Measurements from ENCODE around the gene TYW1.
"Not testable (repeated sequence)": the region's sequence is repeated elsewhere in the genome, so short reads cannot be mapped to it uniquely, and the experiment has no call there.

Gene TYW1

GRCh38 chr7:66980336-66980735, 16.3 kb upstream of the TYW1 start:
- intact Hi-C loops (cut with DNase I); DNase-seq: not testable (repeated sequence)

GRCh38 chr7:66989552-66989951, 7.1 kb upstream of the TYW1 start:
- DNase-seq; intact Hi-C loops (cut with DNase I): not testable (repeated sequence)

- intact Hi-C loops (cut with DNase I): loop anchor here (10.0 kb wide), 1 partner anchor 69 kb away; the partner anchor contains the start of gene TMEM248
Observed at GRCh38 chr7:66994051-66994450, 2.6 kb upstream of the TYW1 start.

DNA sequence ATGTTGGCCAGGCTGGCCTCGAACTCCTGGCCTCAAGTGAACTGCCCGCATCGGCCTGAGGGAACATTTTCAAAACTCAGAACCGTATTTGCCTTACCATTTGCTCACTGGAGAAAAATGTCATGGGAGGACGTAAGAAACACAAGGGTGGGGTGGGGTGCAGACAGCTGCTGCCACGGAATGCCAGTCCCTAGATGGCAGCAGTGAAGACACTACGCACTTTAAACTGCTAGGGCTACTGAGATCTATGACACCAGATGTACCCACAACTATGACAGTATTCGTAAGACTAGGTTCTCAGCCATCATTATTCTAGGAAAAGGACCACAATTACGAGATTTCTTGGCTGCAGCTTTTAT, 2.0 kb upstream of the TYW1 start:
- DNase-seq: peak in 41 of 42 donors; percentile 17 to 82 (median 53)
- intact Hi-C loops (cut with DNase I): loop anchor here (10.0 kb wide), 1 partner anchor 70 kb away; the partner anchor contains the start of gene TMEM248

More at GRCh38 chr7:66994051-66994450, 2.6 kb upstream of the TYW1 start:
- DNase-seq: not testable (repeated sequence)

- DNase-seq: peak; percentile 87 to 98 (median 95)
- intact Hi-C loops (cut with DNase I): loop anchor here (10.0 kb wide), 1 partner anchor 70 kb away; the partner anchor contains the start of gene TMEM248
Observed at GRCh38 chr7:66995050-66995776, 1.4 kb upstream of the TYW1 start, which contains the start of gene SBDS. TSS of gene SBDS (minus strand) at chr7:66995586. CDS start at chr7:66995417, 169 bp downstream.

GRCh38 chr7:67000601-67001258, 4.1 kb downstream of the TYW1 start:
- intact Hi-C loops (cut with DNase I): not testable (repeated sequence)
- DNase-seq: peak in 1 of 42 donors; percentile 36

DNA sequence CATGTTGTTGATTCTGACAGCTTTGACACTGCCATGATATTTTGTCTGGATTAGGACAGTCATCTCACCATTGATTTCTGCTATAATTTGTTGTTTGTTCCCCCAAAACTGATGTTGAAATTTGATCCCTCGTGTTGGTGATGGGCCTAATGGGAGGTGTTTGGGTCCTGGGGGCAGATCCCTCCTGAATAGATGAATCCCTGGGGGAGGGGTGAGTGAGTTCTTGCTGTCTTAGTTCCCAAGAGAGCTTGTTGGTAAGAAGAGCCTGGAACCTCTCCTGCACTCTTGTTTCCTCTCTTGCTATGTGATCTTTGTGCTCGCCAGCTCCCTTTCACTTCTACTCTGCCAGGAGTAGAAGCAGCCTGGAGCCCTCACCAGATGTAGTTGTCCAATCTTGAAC, 7.5 kb downstream of the TYW1 start:
- DNase-seq; intact Hi-C loops (cut with DNase I): not testable (repeated sequence)

DNA sequence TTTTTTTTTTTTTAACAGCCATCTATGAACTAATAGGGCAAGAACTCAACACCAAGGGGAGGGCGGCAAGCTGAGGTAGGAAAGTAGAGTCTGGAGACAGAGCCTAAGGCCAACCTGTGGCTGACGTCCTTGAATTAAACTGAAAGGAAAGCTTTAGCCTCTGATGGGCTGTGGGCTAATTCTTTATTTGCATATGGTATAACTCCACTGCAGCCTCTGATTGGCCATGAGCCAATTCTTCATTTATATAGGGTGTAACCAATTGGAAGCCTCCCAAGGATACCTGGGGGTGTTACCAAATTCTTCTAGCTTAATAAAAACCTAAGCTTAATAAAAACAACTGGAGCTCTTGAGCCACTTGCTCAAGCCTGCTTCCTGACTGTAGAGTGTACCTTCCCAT, 10.3 kb downstream of the TYW1 start:
- no peak for DNase-seq
- intact Hi-C loops (cut with DNase I): no loop called here

DNA sequence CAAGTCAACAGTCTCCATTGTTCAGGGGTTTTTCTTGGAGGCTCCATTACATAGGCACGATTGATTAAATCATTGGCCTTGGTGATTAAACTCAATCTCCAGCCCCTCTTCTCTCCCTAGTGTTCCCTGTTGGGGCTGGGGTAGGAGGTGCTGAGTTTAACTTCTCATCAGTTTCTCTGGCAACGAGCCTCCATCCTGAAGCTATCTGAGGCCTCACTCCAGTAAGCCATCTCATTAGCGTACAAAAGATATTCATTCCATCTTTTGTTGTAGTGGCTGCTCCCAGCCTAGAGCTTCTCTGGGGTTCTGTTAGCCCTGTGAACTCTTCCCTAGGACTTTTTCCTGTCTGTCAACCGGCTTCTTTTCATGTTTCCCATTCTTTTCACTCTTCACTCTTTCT, 11.6 kb downstream of the TYW1 start:
- intact Hi-C loops (cut with DNase I): no loop called here
- DNase-seq: no peak

- DNase-seq; intact Hi-C loops (cut with DNase I): not testable (repeated sequence)
Observed at GRCh38 chr7:67009677-67010076, 13.0 kb downstream of the TYW1 start.

- intact Hi-C loops (cut with DNase I): not testable (repeated sequence)
Observed at GRCh38 chr7:67014076-67014622, 17.5 kb downstream of the TYW1 start.

GRCh38 chr7:67017971-67018370, 21.3 kb downstream of the TYW1 start:
- DNase-seq; intact Hi-C loops (cut with DNase I): not testable (repeated sequence)

More at GRCh38 chr7:67014076-67014622, 17.5 kb downstream of the TYW1 start:
- DNase-seq: not testable (repeated sequence)

GRCh38 chr7:67018940-67019339, 22.3 kb downstream of the TYW1 start:
- DNase-seq: no peak
- intact Hi-C loops (cut with DNase I): no loop called here

GRCh38 chr7:67019562-67020390, 23.1 kb downstream of the TYW1 start:
- no peak for DNase-seq
- intact Hi-C loops (cut with DNase I): no loop called here

- DNase-seq: no peak
- intact Hi-C loops (cut with DNase I): no loop called here
Observed at GRCh38 chr7:67021260-67021659, 24.6 kb downstream of the TYW1 start.

- no peak for DNase-seq
Observed at GRCh38 chr7:67022511-67022910, 25.9 kb downstream of the TYW1 start.

DNA sequence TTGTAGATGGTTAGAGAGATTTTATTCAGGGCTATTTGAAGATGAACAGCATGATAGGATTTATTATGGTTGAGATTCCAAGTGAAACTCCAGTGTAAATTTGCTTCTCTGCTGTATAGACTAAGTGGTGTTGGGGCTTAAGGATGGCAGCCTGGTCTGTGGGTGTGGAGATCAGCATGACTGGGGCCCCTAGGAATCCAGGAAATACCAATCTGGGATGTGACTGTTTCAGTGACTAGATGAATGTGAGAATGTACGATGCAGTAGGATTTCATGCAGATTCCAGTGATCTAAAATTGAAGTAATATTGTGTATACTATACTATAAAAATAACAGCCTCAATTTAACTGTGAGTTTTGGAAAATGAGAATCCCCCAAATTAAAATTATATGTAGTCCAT, 28.8 kb downstream of the TYW1 start:
- intact Hi-C loops (cut with DNase I); DNase-seq: not testable (repeated sequence)

More at GRCh38 chr7:67022511-67022910, 25.9 kb downstream of the TYW1 start:
- intact Hi-C loops (cut with DNase I): no loop called here

DNA sequence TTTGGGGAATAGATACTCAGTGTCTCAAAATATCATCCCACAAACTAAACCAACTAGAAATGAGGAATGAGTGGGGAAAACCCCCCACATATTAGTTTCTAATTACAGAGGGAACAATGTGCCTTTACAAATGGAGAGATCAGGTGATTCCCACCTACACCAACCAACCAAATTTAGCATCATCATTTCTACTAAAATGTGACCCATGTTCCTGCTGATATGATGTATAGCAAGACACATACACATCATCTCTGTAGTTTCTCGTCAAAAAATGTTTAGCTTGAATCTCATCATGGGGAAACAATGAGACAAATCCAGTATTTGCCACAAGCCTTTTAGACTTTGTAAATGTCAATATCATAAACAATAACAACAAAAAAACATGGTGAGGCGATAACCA, 35.1 kb downstream of the TYW1 start:
- DNase-seq; intact Hi-C loops (cut with DNase I): not testable (repeated sequence)

DNA sequence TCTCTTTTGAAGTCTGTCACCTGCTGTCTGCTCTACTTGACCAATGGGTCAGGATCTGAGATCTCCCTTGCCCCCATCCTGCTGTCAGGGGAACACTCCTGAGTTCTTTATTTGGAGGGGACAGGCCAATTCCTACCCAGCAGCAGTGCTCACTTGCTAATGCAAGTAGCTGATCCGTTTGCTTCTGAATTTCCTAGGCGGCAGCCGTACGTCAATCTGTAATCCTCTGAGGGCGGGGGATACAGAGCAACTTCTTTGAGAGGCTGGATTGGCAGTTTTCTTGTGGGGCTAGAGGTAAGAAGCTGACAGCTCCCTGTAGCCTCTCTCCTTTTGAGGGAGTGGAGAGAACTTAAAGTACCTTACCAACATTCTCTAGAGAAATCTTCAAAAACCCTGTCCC, 36.6 kb downstream of the TYW1 start:
- DNase-seq: peak in 21 of 42 donors; percentile 8 to 77 (median 43)
- intact Hi-C loops (cut with DNase I): no loop called here

Data from head of caudate nucleus (tissue), 42 donors.